Colonic mucosa (tissue), 4 donors: Measurements from ENCODE around the gene EPHX1. TPM values are rescaled to one million over a fixed set of nuclear protein-coding genes. Genes with fewer than 3 reads are reported as not detected.
A peak's percentile ranks its signal among the peaks of the same experiment; 100 is the strongest.

Experiments used
- DNase-seq: peaks from one replicate; pipeline ENCODE4 v3.0.0-alpha.2; 2020
- H3K27ac ChIP-seq: fragments of 200-600 bp; one replicate; pipeline ENCODE4 v1.8.0; 2021
- H3K27me3 ChIP-seq: fragments of 200-600 bp; one replicate; pipeline ENCODE4 v1.8.0; 2021
- H3K36me3 ChIP-seq: fragments of 200-600 bp; one replicate; pipeline ENCODE4 v1.8.0; 2021
- H3K4me1 ChIP-seq: fragments of 200-600 bp; one replicate; pipeline ENCODE4 v1.8.0; 2021; ENCODE audit warnings: mild to moderate bottlenecking
- H3K4me3 ChIP-seq: fragments of 200-600 bp; one replicate; pipeline ENCODE4 v1.8.0; 2021
- H3K9ac ChIP-seq, 2 donors: one replicate each; pipeline ENCODE4 v1.7.0; 2013; ENCODE audit warnings: control low read depth in 2 of 2, low read depth in 2 of 2, low read length in 2 of 2
- H3K9me3 ChIP-seq: fragments of 200-600 bp; one replicate; pipeline ENCODE4 v1.8.0; 2021
- CTCF ChIP-seq: fragments of 200-600 bp; IDR thresholded peaks from one replicate; pipeline ENCODE4 v1.8.0; 2022; ENCODE audit warnings: antibody characterized with exemption, mild to moderate bottlenecking
- intact Hi-C: fragments of 100-400 bp; cut with DNase I; formaldehyde crosslinking; loops from one replicate; pipeline ENCODE4 v1.14.1; 2022
- total RNA-seq, 2 donors: library from RNA; stranded (reverse); fragmentation: NEBNext Ultra II Directional in 1 of 2; extraction: Animal tissue kit (Norgen Biotek cat#: 25700) in 1 of 2; gene quantifications; one replicate each; pipeline ENCODE4 v1.2.1, GENCODE V29; 2021
- donor health status: healthy.
- donor health status: DM: no; HTN: no; CAD: no.
- donor health status: DM: no; HTN: no; CAD: no.

Gene EPHX1
- total RNA-seq, 2 donors from 2014 or later = 58.0 to 61.9 TPM

GRCh38 chr1:225763716-225764548, 46.0 kb upstream of the EPHX1 start:
- Histone ChIP-seq H3K9ac (no peak overlapping the region), H3K4me1 (no peaks in the 10 kb centered on the region), H3K27ac (peak overlapping the region; percentile 27), H3K9me3 (no peaks in the 10 kb centered on the region), H3K4me3 (no peak overlapping the region), H3K27me3 (no peaks in the 10 kb centered on the region), H3K36me3 (no peaks in the 10 kb centered on the region)
- TF ChIP-seq CTCF = no peak
- intact Hi-C loops = no loop called here
- peak; percentile 15 for DNase-seq

GRCh38 chr1:225765982-225766674, 43.8 kb upstream of the EPHX1 start:
- TF ChIP-seq CTCF = no peak
- DNase-seq = peak; percentile 4
- intact Hi-C loops = no loop called here
- Histone ChIP-seq H3K36me3 (no peaks in the 10 kb centered on the region), H3K4me3 (no peak overlapping the region), H3K4me1 (no peaks in the 10 kb centered on the region), H3K27me3 (no peaks in the 10 kb centered on the region), H3K9ac (no peak overlapping the region), H3K9me3 (no peaks in the 10 kb centered on the region), H3K27ac (peak overlapping the region; percentile 57)

GRCh38 chr1:225766967-225767633, 42.8 kb upstream of the EPHX1 start:
- Histone ChIP-seq H3K27ac (peak overlapping the region; percentile 57), H3K27me3 (no peaks in the 10 kb centered on the region), H3K36me3 (no peaks in the 10 kb centered on the region), H3K9me3 (no peaks in the 10 kb centered on the region), H3K4me1 (no peaks in the 10 kb centered on the region), H3K9ac (peak overlapping the region in 1 of 2 donors; percentile 6), H3K4me3 (no peak overlapping the region)
- intact Hi-C loops = no loop called here
- no peak for TF ChIP-seq CTCF
- DNase-seq = peak; percentile 40

- Histone ChIP-seq H3K4me3 (no peak overlapping the region), H3K36me3 (no peaks in the 10 kb centered on the region), H3K4me1 (no peaks in the 10 kb centered on the region), H3K27me3 (no peaks in the 10 kb centered on the region), H3K9ac (peak overlapping the region in 1 of 2 donors; percentile 58), H3K27ac (peak overlapping the region; percentile 57), H3K9me3 (no peaks in the 10 kb centered on the region)
- no peak for TF ChIP-seq CTCF
- peak; percentile 69 for DNase-seq
- intact Hi-C loops = no loop called here
These were observed 42.0 kb upstream of the EPHX1 start for GRCh38 chr1:225767634-225768540.
